Measurements from ENCODE around the gene GRAMD1B.

Gene GRAMD1B

GRCh38 chr11:123418351-123419114 is 11.5 kb upstream of the GRAMD1B start:
- no peak overlapping the region for H4K91ac ChIP-seq (ENCODE audit: low read depth, low read length, poor library complexity)
- WGBS, 2 donors (ENCODE audit: extremely low coverage in 2 of 2, insufficient read length in 2 of 2, insufficient replicate concordance in 1 of 2): no CpG with 5 or more reads among the region's 4 CpGs
- H3K9ac ChIP-seq (ENCODE audit: low read depth, low read length, poor library complexity): no peak overlapping the region
- H3K23ac ChIP-seq (ENCODE audit: low read depth, low read length, poor library complexity): no peak overlapping the region
- H2BK12ac ChIP-seq (ENCODE audit: low read length): no peak overlapping the region
- no peak overlapping the region for H2AFZ ChIP-seq (ENCODE audit: low read length)
- H2BK120ac ChIP-seq (ENCODE audit: low read depth, low read length): no peak overlapping the region
- H3K4me3 ChIP-seq (ENCODE audit: low read length in 2 of 2): no peak overlapping the region
- no peak overlapping the region for H2AK5ac ChIP-seq (ENCODE audit: low read depth, low read length)
- H2BK15ac ChIP-seq (ENCODE audit: low read length): no peak overlapping the region
- H2BK5ac ChIP-seq (ENCODE audit: low read length): no peak overlapping the region
- no peaks in the 10 kb centered on the region for H3K79me1 ChIP-seq (ENCODE audit: low read depth, low read length)
- no peak overlapping the region for H3K18ac ChIP-seq (ENCODE audit: low read length)
- H3K36me3 ChIP-seq (replicated peaks in 1 of 2; ENCODE audit: control insufficient read depth in 2 of 2, insufficient read depth in 2 of 2, low read length in 2 of 2): no peaks in the 10 kb centered on the region
- no peaks in the 10 kb centered on the region for H3K4me1 ChIP-seq (ENCODE audit: control insufficient read depth in 2 of 2, insufficient read depth in 1 of 2, low read depth in 1 of 2, low read length in 2 of 2)
- no peaks in the 10 kb centered on the region for H3K9me3 ChIP-seq (replicated peaks in 1 of 2; ENCODE audit: control insufficient read depth in 2 of 2, insufficient read depth in 1 of 2, low read depth in 1 of 2, low read length in 2 of 2)
- DNase-seq (ENCODE audit: low spot score): no peak
- no peak overlapping the region for H3K27ac ChIP-seq (replicated peaks; ENCODE audit: low read length)
- H4K8ac ChIP-seq (ENCODE audit: low read depth, low read length): no peak overlapping the region
- no peak overlapping the region for H3K4me2 ChIP-seq (ENCODE audit: insufficient read depth, low read length, poor library complexity, severe bottlenecking)
- H3K4ac ChIP-seq (ENCODE audit: low read length): no peak overlapping the region
- peaks cover 0 to 14% (median 0%) of the 10 kb centered on the region in 3 experiments for H3K27me3 ChIP-seq (ENCODE audit: control insufficient read depth in 3 of 3, insufficient read depth in 3 of 3, low read depth in 1 of 3, low read length in 3 of 3)
- no peak overlapping the region for H3K14ac ChIP-seq (ENCODE audit: low read length)

- H2BK15ac ChIP-seq (ENCODE audit: low read length): no peak overlapping the region
- no peak overlapping the region for H3K4ac ChIP-seq (ENCODE audit: low read length)
- H3K14ac ChIP-seq (ENCODE audit: low read length): no peak overlapping the region
- no peak overlapping the region for H3K4me3 ChIP-seq (ENCODE audit: low read length in 2 of 2)
- no peak overlapping the region for H3K27ac ChIP-seq (replicated peaks; ENCODE audit: low read length)
- H3K18ac ChIP-seq (ENCODE audit: low read length): no peak overlapping the region
- no peaks in the 10 kb centered on the region for H3K79me1 ChIP-seq (ENCODE audit: low read depth, low read length)
- WGBS, 2 donors (ENCODE audit: extremely low coverage in 2 of 2, insufficient read length in 2 of 2, insufficient replicate concordance in 1 of 2): no CpG with 5 or more reads among the region's 4 CpGs
- no peak overlapping the region for H2AK5ac ChIP-seq (ENCODE audit: low read depth, low read length)
- H3K9ac ChIP-seq (ENCODE audit: low read depth, low read length, poor library complexity): no peak overlapping the region
- no peak overlapping the region for H2AFZ ChIP-seq (ENCODE audit: low read length)
- no peak for DNase-seq (ENCODE audit: low spot score)
- H3K23ac ChIP-seq (ENCODE audit: low read depth, low read length, poor library complexity): no peak overlapping the region
- H2BK12ac ChIP-seq (ENCODE audit: low read length): no peak overlapping the region
- no peaks in the 10 kb centered on the region for H3K9me3 ChIP-seq (replicated peaks in 1 of 2; ENCODE audit: control insufficient read depth in 2 of 2, insufficient read depth in 1 of 2, low read depth in 1 of 2, low read length in 2 of 2)
- no peak overlapping the region for H4K91ac ChIP-seq (ENCODE audit: low read depth, low read length, poor library complexity)
- H2BK5ac ChIP-seq (ENCODE audit: low read length): no peak overlapping the region
- H4K8ac ChIP-seq (ENCODE audit: low read depth, low read length): no peak overlapping the region
- H2BK120ac ChIP-seq (ENCODE audit: low read depth, low read length): no peak overlapping the region
- no peak overlapping the region for H3K4me2 ChIP-seq (ENCODE audit: insufficient read depth, low read length, poor library complexity, severe bottlenecking)
- no peaks in the 10 kb centered on the region for H3K4me1 ChIP-seq (ENCODE audit: control insufficient read depth in 2 of 2, insufficient read depth in 1 of 2, low read depth in 1 of 2, low read length in 2 of 2)
- H3K27me3 ChIP-seq (ENCODE audit: control insufficient read depth in 3 of 3, insufficient read depth in 3 of 3, low read depth in 1 of 3, low read length in 3 of 3): peaks cover 0 to 14% (median 0%) of the 10 kb centered on the region in 3 experiments
- no peaks in the 10 kb centered on the region for H3K36me3 ChIP-seq (replicated peaks in 1 of 2; ENCODE audit: control insufficient read depth in 2 of 2, insufficient read depth in 2 of 2, low read length in 2 of 2)
Observed at GRCh38 chr11:123419731-123420452, 10.2 kb upstream of the GRAMD1B start.

GRCh38 chr11:123421589-123421988 is 8.5 kb upstream of the GRAMD1B start:
- Histone ChIP-seq H3K4me1 (ENCODE audit: control insufficient read depth in 2 of 2, insufficient read depth in 1 of 2, low read depth in 1 of 2, low read length in 2 of 2) (peaks cover 0 to 7% of the 10 kb centered on the region in 2 donors), H3K14ac (ENCODE audit: low read length) (no peak overlapping the region), H3K4ac (ENCODE audit: low read length) (no peak overlapping the region), H2BK15ac (ENCODE audit: low read length) (no peak overlapping the region), H2BK120ac (ENCODE audit: low read depth, low read length) (no peak overlapping the region), H2BK12ac (ENCODE audit: low read length) (no peak overlapping the region), H2AK5ac (ENCODE audit: low read depth, low read length) (no peak overlapping the region), H3K4me2 (ENCODE audit: insufficient read depth, low read length, poor library complexity, severe bottlenecking) (no peak overlapping the region), H3K4me3 (ENCODE audit: low read length in 2 of 2) (no peak overlapping the region), H4K8ac (ENCODE audit: low read depth, low read length) (no peak overlapping the region), H3K9ac (ENCODE audit: low read depth, low read length, poor library complexity) (no peak overlapping the region), H3K23ac (ENCODE audit: low read depth, low read length, poor library complexity) (no peak overlapping the region), H2AFZ (ENCODE audit: low read length) (no peak overlapping the region), H4K91ac (ENCODE audit: low read depth, low read length, poor library complexity) (no peak overlapping the region), H2BK5ac (ENCODE audit: low read length) (no peak overlapping the region), H3K27me3 (ENCODE audit: control insufficient read depth in 3 of 3, insufficient read depth in 3 of 3, low read depth in 1 of 3, low read length in 3 of 3) (peaks cover 0 to 31% (median 0%) of the 10 kb centered on the region in 3 experiments), H3K9me3 (replicated peaks in 1 of 2; ENCODE audit: control insufficient read depth in 2 of 2, insufficient read depth in 1 of 2, low read depth in 1 of 2, low read length in 2 of 2) (no peaks in the 10 kb centered on the region), H3K27ac (replicated peaks; ENCODE audit: low read length) (no peak overlapping the region), H3K36me3 (replicated peaks in 1 of 2; ENCODE audit: control insufficient read depth in 2 of 2, insufficient read depth in 2 of 2, low read length in 2 of 2) (no peaks in the 10 kb centered on the region), H3K79me1 (ENCODE audit: low read depth, low read length) (no peaks in the 10 kb centered on the region), H3K18ac (ENCODE audit: low read length) (no peak overlapping the region)
- DNase-seq (ENCODE audit: low spot score): no peak
- WGBS, 2 donors (ENCODE audit: extremely low coverage in 2 of 2, insufficient read length in 2 of 2, insufficient replicate concordance in 1 of 2): no CpG with 5 or more reads among the region's 1 CpG

GRCh38 chr11:123425367-123425766 is 4.7 kb upstream of the GRAMD1B start:
- H3K79me1 ChIP-seq (ENCODE audit: low read depth, low read length): no peaks in the 10 kb centered on the region
- H3K9ac ChIP-seq (ENCODE audit: low read depth, low read length, poor library complexity): no peak overlapping the region
- H3K23ac ChIP-seq (ENCODE audit: low read depth, low read length, poor library complexity): no peak overlapping the region
- no peak overlapping the region for H3K18ac ChIP-seq (ENCODE audit: low read length)
- peaks cover 0 to 58% (median 0%) of the 10 kb centered on the region in 3 experiments for H3K27me3 ChIP-seq (ENCODE audit: control insufficient read depth in 3 of 3, insufficient read depth in 3 of 3, low read depth in 1 of 3, low read length in 3 of 3)
- H3K4me2 ChIP-seq (ENCODE audit: insufficient read depth, low read length, poor library complexity, severe bottlenecking): no peak overlapping the region
- DNase-seq (ENCODE audit: low spot score): no peak
- no peak overlapping the region for H3K4me3 ChIP-seq (ENCODE audit: low read length in 2 of 2)
- H4K91ac ChIP-seq (ENCODE audit: low read depth, low read length, poor library complexity): no peak overlapping the region
- no peak overlapping the region for H3K4ac ChIP-seq (ENCODE audit: low read length)
- no peak overlapping the region for H2BK5ac ChIP-seq (ENCODE audit: low read length)
- H2AFZ ChIP-seq (ENCODE audit: low read length): no peak overlapping the region
- H2BK12ac ChIP-seq (ENCODE audit: low read length): no peak overlapping the region
- WGBS, 2 donors (ENCODE audit: extremely low coverage in 2 of 2, insufficient read length in 2 of 2, insufficient replicate concordance in 1 of 2): no CpG with 5 or more reads among the region's 4 CpGs
- H2BK120ac ChIP-seq (ENCODE audit: low read depth, low read length): no peak overlapping the region
- no peak overlapping the region for H3K14ac ChIP-seq (ENCODE audit: low read length)
- no peaks in the 10 kb centered on the region for H3K36me3 ChIP-seq (replicated peaks in 1 of 2; ENCODE audit: control insufficient read depth in 2 of 2, insufficient read depth in 2 of 2, low read length in 2 of 2)
- no peak overlapping the region for H2AK5ac ChIP-seq (ENCODE audit: low read depth, low read length)
- peaks cover 0 to 12% of the 10 kb centered on the region in 2 donors for H3K4me1 ChIP-seq (ENCODE audit: control insufficient read depth in 2 of 2, insufficient read depth in 1 of 2, low read depth in 1 of 2, low read length in 2 of 2)
- H3K27ac ChIP-seq (replicated peaks; ENCODE audit: low read length): no peak overlapping the region
- H2BK15ac ChIP-seq (ENCODE audit: low read length): no peak overlapping the region
- no peak overlapping the region for H4K8ac ChIP-seq (ENCODE audit: low read depth, low read length)
- H3K9me3 ChIP-seq (replicated peaks in 1 of 2; ENCODE audit: control insufficient read depth in 2 of 2, insufficient read depth in 1 of 2, low read depth in 1 of 2, low read length in 2 of 2): no peaks in the 10 kb centered on the region
